ENCODE results near the gene PIGV.

Gene PIGV

DNA sequence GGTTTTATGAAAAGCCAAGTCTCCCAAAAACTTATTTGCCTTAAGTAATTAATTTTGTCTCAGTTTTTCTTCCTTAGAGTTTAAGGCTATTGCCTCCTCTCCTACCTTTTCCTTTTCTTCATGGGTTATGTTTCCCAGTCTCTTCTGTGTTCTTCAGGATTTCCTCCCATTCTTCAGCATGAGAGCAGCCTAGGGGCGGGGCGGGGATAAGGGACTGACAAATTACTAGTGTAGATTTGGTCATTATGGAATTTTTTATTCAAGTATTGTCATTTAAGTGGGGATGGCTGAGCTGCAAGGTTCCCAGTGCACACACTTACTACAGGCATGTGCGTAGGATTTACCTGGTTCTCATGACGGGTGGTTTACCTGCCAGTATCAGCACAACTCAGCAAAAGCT, 35.2 kb upstream of the PIGV start:
- no peak overlapping the region for H3K4me3 ChIP-seq (ENCODE audit: low read depth, low read length)
- TF ChIP-seq POLR2A (IDR thresholded peaks at IDR 0.05; ENCODE audit: extremely low read depth, insufficient read length), result no peak
- no peak for TF ChIP-seq MYC (IDR thresholded peaks at IDR 0.05; ENCODE audit: low read depth, low read length)
- TF ChIP-seq MAX (IDR thresholded peaks at IDR 0.05; ENCODE audit: low read depth, low read length), result no peak
- TF ChIP-seq CTCF (IDR thresholded peaks at IDR 0.05; ENCODE audit: low read depth, low read length), result no peak
- no peak for DNase-seq (ENCODE audit: low read depth)

GRCh38 chr1:26754086-26754874, 33.5 kb upstream of the PIGV start:
- DNase-seq (ENCODE audit: low read depth), result no peak
- no peak overlapping the region for H3K4me3 ChIP-seq (ENCODE audit: low read depth, low read length)
- no peak for TF ChIP-seq MYC (IDR thresholded peaks at IDR 0.05; ENCODE audit: low read depth, low read length)
- no peak for TF ChIP-seq POLR2A (IDR thresholded peaks at IDR 0.05; ENCODE audit: extremely low read depth, insufficient read length)
- TF ChIP-seq MAX (IDR thresholded peaks at IDR 0.05; ENCODE audit: low read depth, low read length), result no peak
- no peak for TF ChIP-seq CTCF (IDR thresholded peaks at IDR 0.05; ENCODE audit: low read depth, low read length)

DNA sequence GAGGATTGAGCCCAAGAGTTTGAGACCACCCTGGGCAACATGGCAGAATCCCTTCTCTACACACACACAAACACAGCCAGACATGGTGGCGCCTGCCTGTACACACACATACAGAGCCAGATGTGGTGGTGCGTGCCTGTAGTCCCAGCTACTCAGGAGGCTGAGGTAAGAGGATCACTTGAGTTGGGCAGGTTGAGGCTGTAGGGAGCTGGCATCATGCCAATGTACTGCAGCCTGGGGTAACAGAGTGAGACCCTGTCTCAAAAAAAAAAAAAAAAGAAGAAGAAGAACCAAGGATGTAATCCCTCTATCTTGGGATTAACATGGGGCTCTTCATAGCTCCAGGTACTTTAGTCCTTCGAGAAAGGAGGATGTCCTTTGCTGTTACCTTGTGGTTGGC, 29.4 kb upstream of the PIGV start:
- DNase-seq (ENCODE audit: low read depth), result no peak
- no peak overlapping the region for H3K4me3 ChIP-seq (ENCODE audit: low read depth, low read length)
- TF ChIP-seq MYC (IDR thresholded peaks at IDR 0.05; ENCODE audit: low read depth, low read length), result no peak
- TF ChIP-seq CTCF (IDR thresholded peaks at IDR 0.05; ENCODE audit: low read depth, low read length), result no peak
- TF ChIP-seq MAX (IDR thresholded peaks at IDR 0.05; ENCODE audit: low read depth, low read length), result no peak
- TF ChIP-seq POLR2A (IDR thresholded peaks at IDR 0.05; ENCODE audit: extremely low read depth, insufficient read length), result no peak

DNA sequence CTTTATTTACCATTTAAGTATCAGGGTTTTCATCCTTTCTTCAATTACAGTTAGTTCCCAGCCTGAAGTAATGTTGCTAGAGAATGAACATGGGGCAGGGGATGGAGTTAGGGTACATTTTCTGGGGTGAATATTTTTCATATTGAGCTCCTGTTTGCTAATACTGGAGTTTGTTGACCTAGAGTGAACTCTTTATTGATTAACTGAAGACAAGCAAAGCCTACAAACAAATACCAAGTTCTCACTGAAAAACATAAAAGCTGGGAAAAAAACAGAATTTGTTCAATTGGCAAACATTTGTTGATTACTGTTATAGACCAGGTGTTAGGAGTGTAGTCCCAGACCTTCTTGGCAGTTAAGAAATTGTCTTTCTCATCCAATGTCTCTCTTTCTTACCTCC, 28.2 kb upstream of the PIGV start:
- no peak for DNase-seq (ENCODE audit: low read depth)
- no peak overlapping the region for H3K4me3 ChIP-seq (ENCODE audit: low read depth, low read length)
- TF ChIP-seq CTCF (IDR thresholded peaks at IDR 0.05; ENCODE audit: low read depth, low read length), result no peak
- TF ChIP-seq MAX (IDR thresholded peaks at IDR 0.05; ENCODE audit: low read depth, low read length), result no peak
- no peak for TF ChIP-seq POLR2A (IDR thresholded peaks at IDR 0.05; ENCODE audit: extremely low read depth, insufficient read length)

GRCh38 chr1:26761217-26761616, 26.5 kb upstream of the PIGV start:
- H3K4me3 ChIP-seq (ENCODE audit: low read depth, low read length), result no peak overlapping the region
- peak; percentile 26 for DNase-seq (ENCODE audit: low read depth)
- no peak for TF ChIP-seq MYC (IDR thresholded peaks at IDR 0.05; ENCODE audit: low read depth, low read length)
- no peak for TF ChIP-seq CTCF (IDR thresholded peaks at IDR 0.05; ENCODE audit: low read depth, low read length)
- TF ChIP-seq POLR2A (IDR thresholded peaks at IDR 0.05; ENCODE audit: extremely low read depth, insufficient read length), result no peak
- TF ChIP-seq MAX (IDR thresholded peaks at IDR 0.05; ENCODE audit: low read depth, low read length), result no peak
